ENCODE measurements around the gene MS4A15.

GRCh38 chr11:60743058-60743457, 13.6 kb upstream of the MS4A15 start:
- TF ChIP-seq EZH2 (IDR thresholded peaks at IDR 0.05; ENCODE audit: insufficient read depth, poor library complexity, severe bottlenecking) (no peak), EZH2phosphoT487 (IDR thresholded peaks at IDR 0.05; ENCODE audit: insufficient read depth, low read depth) (no peak)
